Activated CD8-positive, alpha-beta memory T cell treated with anti-CD3 and anti-CD28 coated beads, Interleukin-2, amount 10 ng/mL, durations not matched to agents 7 days and 5 days (primary cell): ENCODE data around the gene GORASP1. TPM values are rescaled to one million over a fixed set of nuclear protein-coding genes. Genes with fewer than 3 reads are reported as not detected.
A peak's percentile ranks its signal among the peaks of the same experiment; 100 is the strongest.
"Not testable (repeated sequence)": the region's sequence is repeated elsewhere in the genome, so short reads cannot be mapped to it uniquely, and the experiment has no call there.

ENCODE experiments used
- ATAC-seq: fragments of 150-1000 bp; cut with Tn5 transposase; one replicate; pipeline ENCODE4 v1.10.0; 2021; ENCODE audit warnings: moderate library complexity
- CTCF ChIA-PET: fragments of 350-600 bp; sonication (Branson Sonifier 250); formaldehyde crosslinking; loops from one replicate; lab custom pipeline; 2021; ENCODE audit warnings: antibody characterized with exemption; lab: Charles Lee
- DNase-seq: peaks from one replicate; pipeline ENCODE4 v3.0.0-alpha.2; 2020
- H3K27ac Mint-ChIP-seq: one replicate; pipeline ENCODE4 v1.8.0; 2021; ENCODE audit warnings: mild to moderate bottlenecking, mixed read lengths
- H3K27me3 Mint-ChIP-seq: one replicate; pipeline ENCODE4 v1.8.0; 2021; ENCODE audit warnings: mixed read lengths
- H3K36me3 Mint-ChIP-seq: one replicate; pipeline ENCODE4 v1.8.0; 2021; ENCODE audit warnings: mild to moderate bottlenecking, mixed read lengths
- H3K4me1 Mint-ChIP-seq: one replicate; pipeline ENCODE4 v1.8.0; 2021; ENCODE audit warnings: mixed read lengths
- H3K4me3 Mint-ChIP-seq: one replicate; pipeline ENCODE4 v1.8.0; 2021; ENCODE audit warnings: mild to moderate bottlenecking, moderate library complexity, mixed read lengths
- H3K9me3 Mint-ChIP-seq: one replicate; pipeline ENCODE4 v1.8.0; 2022; ENCODE audit warnings: low read depth, mixed read lengths
- total RNA-seq, 2 experiments: library from RNA; stranded (reverse); gene quantifications; one replicate each; pipeline ENCODE4 v1.2.3, GENCODE V29; 2021

The GORASP1 gene
- total RNA-seq, 2 experiments from 2014 or later = 28.8 to 32.0 TPM

DNA sequence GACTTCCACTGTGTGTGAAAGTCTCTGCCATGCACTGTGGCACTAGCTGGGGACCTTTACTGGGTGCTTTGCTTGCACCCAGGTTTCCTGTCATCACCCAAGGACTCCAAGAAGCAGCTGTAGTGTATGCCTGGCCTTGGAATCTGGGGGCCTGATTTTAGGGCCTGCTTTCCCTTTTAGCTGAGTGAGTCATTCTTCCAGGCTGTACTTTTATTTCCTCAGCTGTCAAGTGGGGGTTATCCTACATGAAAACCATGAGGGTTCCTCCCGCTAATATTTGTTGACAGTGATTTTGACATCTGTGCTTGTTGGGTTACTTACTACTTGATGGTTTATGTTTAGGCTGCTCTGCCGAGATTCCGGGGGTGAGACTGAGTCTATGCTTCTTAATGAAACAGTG, 18.5 kb downstream of the GORASP1 start:
- Mint-ChIP-seq H3K27me3 (no peaks in the 10 kb centered on the region), H3K4me3 (no peak overlapping the region), H3K36me3 (peaks cover 12% of the 10 kb centered on the region), H3K27ac (no peak overlapping the region), H3K9me3 (no peaks in the 10 kb centered on the region), H3K4me1 (peaks cover 3% of the 10 kb centered on the region)
- ATAC-seq (no peak), DNase-seq (no peak)
- CTCF ChIA-PET = interaction anchor here (1.8 to 2.2 kb wide), 2 partner anchors 88 to 289 kb away, joined by 5 read pairs; no protein-coding TSS in a partner anchor

- no peak for DNase-seq
- Mint-ChIP-seq H3K4me1 (peaks cover 3% of the 10 kb centered on the region), H3K27ac (no peak overlapping the region), H3K36me3 (peaks cover 12% of the 10 kb centered on the region), H3K4me3 (no peak overlapping the region), H3K27me3 (no peaks in the 10 kb centered on the region), H3K9me3 (no peaks in the 10 kb centered on the region)
- CTCF ChIA-PET = interaction anchor here (1.5 to 2.2 kb wide), 3 partner anchors 13 to 289 kb away, joined by 3 to 5 read pairs (median 5); no protein-coding TSS in a partner anchor
- no peak for ATAC-seq
Observed at GRCh38 chr3:39088456-39088855, 19.0 kb downstream of the GORASP1 start.

DNA sequence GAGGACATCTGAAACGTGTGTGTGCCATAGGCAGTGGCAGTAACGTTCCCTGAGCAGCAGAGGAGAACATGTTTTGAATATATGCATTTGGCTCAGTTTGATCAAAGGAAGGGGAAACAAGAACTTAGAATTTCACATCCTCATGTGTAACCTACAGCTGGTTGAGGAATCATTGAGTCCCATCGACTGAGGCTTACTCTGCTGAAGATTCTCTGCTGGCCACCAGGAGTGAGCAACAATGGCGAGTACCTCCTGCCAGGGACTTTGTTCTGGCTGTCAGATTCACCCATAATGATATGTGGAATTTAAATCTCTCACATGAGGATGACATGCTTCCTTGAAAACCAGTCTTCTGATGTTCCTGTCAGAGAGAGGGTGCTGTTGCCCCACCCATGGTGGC, 21.3 kb downstream of the GORASP1 start:
- no peaks in the 10 kb centered on the region for H3K27me3 Mint-ChIP-seq

GRCh38 chr3:39082666-39083313, 24.6 kb downstream of the GORASP1 start:
- Mint-ChIP-seq H3K36me3 (peaks cover 26% of the 10 kb centered on the region), H3K4me3 (no peak overlapping the region), H3K9me3 (no peaks in the 10 kb centered on the region), H3K27ac (no peak overlapping the region), H3K4me1 (peaks cover 19% of the 10 kb centered on the region), H3K27me3 (no peaks in the 10 kb centered on the region)
- DNase-seq (no peak), ATAC-seq (no peak)
- CTCF ChIA-PET = interaction anchor here (1.3 kb wide), 1 partner anchor 206 kb away, joined by 3 read pairs; no protein-coding TSS in a partner anchor

More for the DNA sequence above, 21.3 kb downstream of the GORASP1 start:
- DNase-seq (no peak), ATAC-seq (no peak)
- Mint-ChIP-seq H3K36me3 (peaks cover 23% of the 10 kb centered on the region), H3K4me3 (no peak overlapping the region), H3K27ac (no peak overlapping the region), H3K9me3 (no peaks in the 10 kb centered on the region), H3K4me1 (peaks cover 13% of the 10 kb centered on the region)
- CTCF ChIA-PET = interaction anchor here (1.0 kb wide), 1 partner anchor 206 kb away, joined by 4 read pairs; no protein-coding TSS in a partner anchor

DNA sequence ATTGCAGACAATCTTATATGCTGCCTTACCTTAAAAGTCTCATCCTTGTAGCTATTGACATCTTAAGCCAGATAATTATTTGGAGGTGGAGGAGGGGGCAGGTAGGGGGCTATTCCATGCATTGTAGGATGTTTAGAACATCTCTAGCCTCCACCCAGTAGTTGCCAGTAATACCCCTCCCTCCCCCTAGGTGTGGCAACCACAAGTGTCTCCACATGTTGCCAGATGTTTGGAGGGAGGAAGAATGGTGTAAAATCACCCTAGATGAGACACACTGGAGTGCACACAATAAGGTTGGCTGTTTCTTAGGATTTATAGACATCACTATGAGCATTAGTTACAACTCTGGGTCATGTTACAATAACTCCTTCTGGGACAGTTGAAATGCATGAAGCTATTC, 27.4 kb downstream of the GORASP1 start:
- H3K27ac Mint-ChIP-seq = no peak overlapping the region
- CTCF ChIA-PET = interaction anchor here (1.2 to 1.9 kb wide), 2 partner anchors 12 to 212 kb away, joined by 3 to 4 read pairs; no protein-coding TSS in a partner anchor
- ATAC-seq (no peak), DNase-seq (no peak)
- H3K36me3 Mint-ChIP-seq = peaks cover 38% of the 10 kb centered on the region
- H3K9me3 Mint-ChIP-seq = no peaks in the 10 kb centered on the region
- no peak overlapping the region for H3K4me3 Mint-ChIP-seq
- no peaks in the 10 kb centered on the region for H3K27me3 Mint-ChIP-seq
- peaks cover 26% of the 10 kb centered on the region for H3K4me1 Mint-ChIP-seq

GRCh38 chr3:39079530-39079929, 27.9 kb downstream of the GORASP1 start:
- peaks cover 27% of the 10 kb centered on the region for H3K4me1 Mint-ChIP-seq
- H3K36me3 Mint-ChIP-seq = peaks cover 41% of the 10 kb centered on the region
- DNase-seq = no peak
- no peaks in the 10 kb centered on the region for H3K27me3 Mint-ChIP-seq
- ATAC-seq = no peak
- CTCF ChIA-PET = interaction anchor here (1.9 kb wide), 1 partner anchor 13 kb away, joined by 4 read pairs; no protein-coding TSS in a partner anchor
- no peak overlapping the region for H3K27ac Mint-ChIP-seq
- H3K9me3 Mint-ChIP-seq = no peaks in the 10 kb centered on the region
- no peak overlapping the region for H3K4me3 Mint-ChIP-seq

- CTCF ChIA-PET = interaction anchor here (1.1 kb wide), 1 partner anchor 216 kb away, joined by 3 read pairs; no protein-coding TSS in a partner anchor
- DNase-seq (no peak), ATAC-seq (no peak)
- no peak overlapping the region for H3K4me3 Mint-ChIP-seq
- H3K36me3 Mint-ChIP-seq = peaks cover 38% of the 10 kb centered on the region
- H3K27ac Mint-ChIP-seq = no peak overlapping the region
- H3K9me3 Mint-ChIP-seq = no peaks in the 10 kb centered on the region
- peaks cover 17% of the 10 kb centered on the region for H3K4me1 Mint-ChIP-seq
- no peaks in the 10 kb centered on the region for H3K27me3 Mint-ChIP-seq
Observed at GRCh38 chr3:39075910-39076309, 31.5 kb downstream of the GORASP1 start.

- ATAC-seq (no peak), DNase-seq (no peak)
- no peak overlapping the region for H3K4me3 Mint-ChIP-seq
- H3K27ac Mint-ChIP-seq = no peak overlapping the region
- CTCF ChIA-PET = interaction anchor here (0.8 kb wide), 1 partner anchor 10 kb away, joined by 3 read pairs; no protein-coding TSS in a partner anchor
- peaks cover 5% of the 10 kb centered on the region for H3K4me1 Mint-ChIP-seq
- no peaks in the 10 kb centered on the region for H3K9me3 Mint-ChIP-seq
- no peaks in the 10 kb centered on the region for H3K27me3 Mint-ChIP-seq
- peaks cover 32% of the 10 kb centered on the region for H3K36me3 Mint-ChIP-seq
Observed at GRCh38 chr3:39068556-39068955, 38.9 kb downstream of the GORASP1 start.

GRCh38 chr3:39067286-39067685, 40.1 kb downstream of the GORASP1 start:
- no peak overlapping the region for H3K4me3 Mint-ChIP-seq
- H3K36me3 Mint-ChIP-seq = peaks cover 25% of the 10 kb centered on the region
- no peaks in the 10 kb centered on the region for H3K27me3 Mint-ChIP-seq
- H3K27ac Mint-ChIP-seq = no peak overlapping the region
- no peaks in the 10 kb centered on the region for H3K9me3 Mint-ChIP-seq
- ATAC-seq (no peak), DNase-seq (no peak)
- CTCF ChIA-PET = interaction anchor here (0.5 to 1.0 kb wide), 3 partner anchors 37 to 207 kb away, joined by 3 read pairs; partner anchors contain the start of genes GORASP1 and TTC21A
- H3K4me1 Mint-ChIP-seq = peaks cover 8% of the 10 kb centered on the region

- Mint-ChIP-seq H3K4me1 (peaks cover 13% of the 10 kb centered on the region), H3K9me3 (no peaks in the 10 kb centered on the region), H3K27me3 (no peaks in the 10 kb centered on the region), H3K27ac (no peak overlapping the region), H3K4me3 (no peak overlapping the region), H3K36me3 (peaks cover 16% of the 10 kb centered on the region)
- peak; percentile 81 for ATAC-seq
- DNase-seq = peak; percentile 45
- CTCF ChIA-PET = no interaction called here
Observed at GRCh38 chr3:39065197-39065596, 42.2 kb downstream of the GORASP1 start.

DNA sequence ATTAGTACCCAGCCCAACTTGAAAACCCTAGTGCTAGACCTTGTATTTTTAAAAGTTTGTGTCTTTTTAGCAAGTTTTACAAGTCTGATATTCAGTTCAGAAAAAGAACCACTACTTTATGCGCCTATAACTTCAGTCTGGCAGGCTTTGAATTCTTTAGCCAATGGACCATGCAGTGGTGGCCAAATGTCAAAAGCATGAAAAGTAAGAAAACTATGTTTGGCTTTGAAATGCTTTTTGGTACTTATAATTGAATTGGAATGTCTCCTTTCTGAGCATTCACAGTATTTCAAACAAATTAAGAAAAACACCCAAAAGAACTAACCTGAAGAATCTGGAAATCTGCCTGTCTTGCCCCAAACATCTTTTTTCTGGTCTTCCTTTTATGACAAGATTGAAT, 42.8 kb downstream of the GORASP1 start:
- no peaks in the 10 kb centered on the region for H3K27me3 Mint-ChIP-seq
- no peaks in the 10 kb centered on the region for H3K9me3 Mint-ChIP-seq
- H3K4me1 Mint-ChIP-seq = peaks cover 13% of the 10 kb centered on the region
- no peak overlapping the region for H3K4me3 Mint-ChIP-seq
- no peak overlapping the region for H3K27ac Mint-ChIP-seq
- DNase-seq (no peak), ATAC-seq (no peak)
- H3K36me3 Mint-ChIP-seq = peaks cover 14% of the 10 kb centered on the region
- CTCF ChIA-PET = no interaction called here

DNA sequence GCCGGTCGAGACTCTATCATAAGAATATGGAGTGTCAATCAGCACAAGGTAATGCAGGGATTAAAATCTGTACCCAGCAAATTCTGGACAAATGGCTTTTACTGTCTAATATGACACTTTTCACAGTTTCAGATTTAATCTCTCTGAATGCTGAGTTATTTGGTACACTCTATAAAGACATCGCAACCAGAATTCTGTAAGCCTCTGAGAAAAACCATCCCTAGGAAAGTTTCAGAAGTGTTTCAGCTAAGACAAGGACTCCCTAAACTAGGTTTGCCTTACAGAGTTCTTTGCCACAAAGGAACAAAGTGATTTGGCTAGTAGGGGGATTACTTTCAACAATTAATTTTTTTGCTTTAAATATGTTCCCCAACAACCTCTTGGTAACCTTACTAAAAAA, 44.3 kb downstream of the GORASP1 start:
- Mint-ChIP-seq H3K27me3 (no peaks in the 10 kb centered on the region), H3K9me3 (no peaks in the 10 kb centered on the region), H3K4me3 (no peak overlapping the region), H3K4me1 (peaks cover 16% of the 10 kb centered on the region), H3K36me3 (peaks cover 18% of the 10 kb centered on the region), H3K27ac (no peak overlapping the region)
- no peak for DNase-seq
- CTCF ChIA-PET = interaction anchor here (1.0 kb wide), 1 partner anchor 88 kb away, joined by 3 read pairs; no protein-coding TSS in a partner anchor
- ATAC-seq = no peak

- H3K4me3 Mint-ChIP-seq = no peak overlapping the region
Observed at GRCh38 chr3:39062180-39062579, 45.2 kb downstream of the GORASP1 start.

DNA sequence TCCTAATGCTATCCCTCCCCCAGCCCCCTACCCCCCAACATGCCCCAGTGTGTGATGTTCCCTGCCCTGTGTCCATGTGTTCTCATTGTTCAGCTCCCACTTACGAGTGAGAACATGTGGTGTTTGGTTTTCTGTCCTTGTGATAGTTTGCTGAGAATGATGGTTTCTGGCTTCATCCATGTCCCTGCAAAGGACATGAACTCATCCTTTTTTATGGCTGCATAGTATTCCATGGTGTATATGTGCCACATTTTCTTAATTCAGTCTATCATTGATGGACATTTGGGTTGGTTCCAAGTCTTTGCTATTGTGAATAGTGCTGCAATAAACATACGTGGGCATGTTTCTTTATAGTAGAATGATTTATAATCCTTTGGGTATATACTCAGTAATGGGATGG, 46.2 kb downstream of the GORASP1 start:
- H3K4me1 Mint-ChIP-seq = peaks cover 22% of the 10 kb centered on the region

More at GRCh38 chr3:39062180-39062579, 45.2 kb downstream of the GORASP1 start:
- H3K9me3 Mint-ChIP-seq = no peaks in the 10 kb centered on the region
- peaks cover 15% of the 10 kb centered on the region for H3K36me3 Mint-ChIP-seq
- H3K27ac Mint-ChIP-seq = no peak overlapping the region
- DNase-seq = no peak
- ATAC-seq = no peak
- peaks cover 16% of the 10 kb centered on the region for H3K4me1 Mint-ChIP-seq
- CTCF ChIA-PET = interaction anchor here (1.0 kb wide), 1 partner anchor 89 kb away, joined by 3 read pairs; no protein-coding TSS in a partner anchor
- no peaks in the 10 kb centered on the region for H3K27me3 Mint-ChIP-seq

More for the DNA sequence above, 46.2 kb downstream of the GORASP1 start:
- ATAC-seq, H3K27ac Mint-ChIP-seq, H3K4me3 Mint-ChIP-seq, CTCF ChIA-PET, H3K9me3 Mint-ChIP-seq, H3K27me3 Mint-ChIP-seq, DNase-seq: not testable (repeated sequence)
- peaks cover 13% of the 10 kb centered on the region for H3K36me3 Mint-ChIP-seq
